Psoas muscle (tissue), 8 donors: ENCODE measurements around the gene AMDHD1. TPM values are rescaled to one million over a fixed set of nuclear protein-coding genes. Genes with fewer than 3 reads are reported as not detected.
"Not testable (repeated sequence)": the region's sequence is repeated elsewhere in the genome, so short reads cannot be mapped to it uniquely, and the experiment has no call there.

ENCODE experiments used
- ATAC-seq, 4 donors: fragments of 200-7000 bp; cut with Tn5 transposase; one replicate each; pipeline ENCODE4 v1.9.1; 2020; ENCODE audit warnings: moderate library complexity in 3 of 4, mild to moderate bottlenecking in 2 of 4
- DNase-seq, 2 donors: peaks; one replicate each; pipeline ENCODE4 v3.0.0-alpha.2; 2020
- H3K27ac ChIP-seq: fragments of 200-600 bp; one replicate; pipeline ENCODE4 v1.8.0; 2022
- H3K27me3 ChIP-seq, 3 donors: fragments of 200-600 bp in 1 of 3; one replicate each; pipeline versions ENCODE4 v1.6.1 to v1.8.0; 2013 to 2022; ENCODE audit warnings: low read length in 2 of 3, mild to moderate bottlenecking in 2 of 3, moderate library complexity in 1 of 3; ENCODE audit not compliant: insufficient read depth in 3 of 3
- H3K36me3 ChIP-seq, 2 donors: fragments of 200-600 bp in 1 of 2; one replicate each; pipeline versions ENCODE4 v1.6.1 to v1.8.0; 2013 to 2022; ENCODE audit warnings: low read depth in 1 of 2, mild to moderate bottlenecking in 1 of 2, moderate library complexity in 1 of 2; ENCODE audit not compliant: insufficient read depth in 1 of 2
- H3K4me1 ChIP-seq: fragments of 200-600 bp; one replicate; pipeline ENCODE4 v1.8.0; 2022
- H3K4me3 ChIP-seq: fragments of 200-600 bp; one replicate; pipeline ENCODE4 v1.8.0; 2022; ENCODE audit warnings: mild to moderate bottlenecking
- H3K9me3 ChIP-seq: fragments of 200-600 bp; one replicate; pipeline ENCODE4 v1.8.0; 2022
- CTCF ChIP-seq: fragments of 200-600 bp; IDR thresholded peaks from one replicate; pipeline ENCODE4 v1.8.0; 2022; ENCODE audit warnings: antibody characterized with exemption
- WGBS, 3 donors: extraction: QIAGEN DNeasy Blood & Tissue Kit; methylation state at CpG; one replicate each; pipeline versions ENCODE4 v1.1.6 to v1.1.7; 2013; 5-methylcytosine and 5-hydroxymethylcytosine counted together
- intact Hi-C, 2 donors: fragments of 100-400 bp; cut with DNase I; formaldehyde crosslinking; loops; one replicate each; pipeline versions ENCODE4 v1.11.0 to v1.14.2; 2022
- polyA plus RNA-seq, 3 donors: library from polyadenylated mRNA; stranded (reverse); fragments of 200-250 nt; gene quantifications; one replicate each; pipeline ENCODE4 v1.2.3, GENCODE V29; 2013
- total RNA-seq, 4 donors: library from RNA; stranded (reverse); fragmentation: NEBNext Ultra II Directional in 2 of 4; extraction: Animal tissue kit (Norgen Biotek cat#: 25700) in 2 of 4; gene quantifications; one replicate each; pipeline versions ENCODE4 v1.2.1 to v1.2.4, GENCODE V29; 2021 to 2023
- donor health status: healthy with polysubstance abuse.
- donor health status: DM: no; HTN: no; CAD: no; lungs with moderate emphysema.
- donor health status: Bipolar disorder and iron deficiency.
- donor health status: healthy.
- donor health status: DM: yes; HTN: yes; CAD: no.
- donor health status: DM: no; HTN: no; CAD: no.
- donor health status: DM: no; HTN: no; CAD: no.
- donor health status: DM: yes; HTN: yes; CAD: no.

Gene AMDHD1
- total and polyA plus RNA-seq, 7 donors = 0.18 to 1.1 (median 0.45) TPM

GRCh38 chr12:95967301-95967700 lies 24.2 kb downstream of the AMDHD1 start:
- H3K36me3 ChIP-seq = no peaks in the 10 kb centered on the region
- no peaks in the 10 kb centered on the region for H3K27me3 ChIP-seq
- no peak for TF ChIP-seq CTCF
- ATAC-seq = no peak
- no peak overlapping the region for H3K27ac ChIP-seq
- 90 to 98% (median 96%) methylated on average over 2 of the region's 2 CpGs for WGBS, 3 donors
- no peaks in the 10 kb centered on the region for H3K4me1 ChIP-seq
- intact Hi-C loops = no loop called here
- DNase-seq = no peak
- H3K4me3 ChIP-seq = no peak overlapping the region
- no peaks in the 10 kb centered on the region for H3K9me3 ChIP-seq

- H3K36me3 ChIP-seq, intact Hi-C loops, H3K4me1 ChIP-seq, ATAC-seq, H3K4me3 ChIP-seq, H3K27me3 ChIP-seq, H3K9me3 ChIP-seq, H3K27ac ChIP-seq, DNase-seq: not testable (repeated sequence)
- 91 to 96% (median 94%) methylated on average over 17 to 28 of the region's 28 CpGs for WGBS, 3 donors
These were observed 26.0 kb downstream of the AMDHD1 start for GRCh38 chr12:95969116-95969515.

GRCh38 chr12:95970905-95971304 lies 27.8 kb downstream of the AMDHD1 start:
- ATAC-seq (no peak), DNase-seq (no peak)
- 51 to 57% (median 52%) methylated on average over 7 of the region's 7 CpGs for WGBS, 3 donors

GRCh38 chr12:95972832-95973456 lies 29.8 kb downstream of the AMDHD1 start:
- ATAC-seq = no peak
- TF ChIP-seq CTCF = no peak
- 52 to 58% (median 58%) methylated on average over 4 of the region's 4 CpGs for WGBS, 3 donors

More at GRCh38 chr12:95970905-95971304, 27.8 kb downstream of the AMDHD1 start:
- TF ChIP-seq CTCF = no peak
- Histone ChIP-seq H3K36me3 (no peaks in the 10 kb centered on the region), H3K27me3 (no peaks in the 10 kb centered on the region), H3K27ac (no peak overlapping the region), H3K4me3 (no peak overlapping the region), H3K9me3 (no peaks in the 10 kb centered on the region), H3K4me1 (no peaks in the 10 kb centered on the region)
- intact Hi-C loops = no loop called here

GRCh38 chr12:95974358-95974757 lies 31.2 kb downstream of the AMDHD1 start:
- Histone ChIP-seq H3K36me3 (no peaks in the 10 kb centered on the region), H3K27me3 (no peaks in the 10 kb centered on the region), H3K4me1 (no peaks in the 10 kb centered on the region), H3K27ac (no peak overlapping the region), H3K9me3 (no peaks in the 10 kb centered on the region), H3K4me3 (no peak overlapping the region)
- ATAC-seq (no peak), DNase-seq (no peak)
- intact Hi-C loops = no loop called here
- no peak for TF ChIP-seq CTCF
- 78 to 84% (median 79%) methylated on average over 2 of the region's 2 CpGs for WGBS, 3 donors

More at GRCh38 chr12:95972832-95973456, 29.8 kb downstream of the AMDHD1 start:
- DNase-seq = no peak
- H3K9me3 ChIP-seq = no peaks in the 10 kb centered on the region
- intact Hi-C loops = no loop called here
- H3K4me3 ChIP-seq = no peak overlapping the region
- no peaks in the 10 kb centered on the region for H3K36me3 ChIP-seq
- H3K27ac ChIP-seq = no peak overlapping the region
- no peaks in the 10 kb centered on the region for H3K4me1 ChIP-seq
- no peaks in the 10 kb centered on the region for H3K27me3 ChIP-seq
